Measurements from ENCODE around the gene DRAM2. TPM values are rescaled to one million over a fixed set of nuclear protein-coding genes. Genes with fewer than 3 reads are reported as not detected.

DRAM2 gene
- total and polyA plus RNA-seq, 2 of the 13 experiments (the other 11 are each of a cell fraction or from before 2014, with no cell fraction given): 33.2 to 123 TPM

- TF ChIP-seq NCOA1 (CRISPR knock-in tag; IDR thresholded peaks at IDR 0.05): no peak
- TF ChIP-seq KLF16 (CRISPR knock-in tag; IDR thresholded peaks at IDR 0.05): 0 out of 4 replicates have a peak, but pooled peaks of 1 of the 2 experiments have one; percentile 19
- peak; percentile 80 for TF ChIP-seq UBTF (CRISPR knock-in tag; IDR thresholded peaks at IDR 0.05)
- TF ChIP-seq ZNF646 (CRISPR knock-in tag; IDR thresholded peaks at IDR 0.05): 0 out of 2 replicates have a peak, but pooled peaks have one; percentile 17
- TF ChIP-seq WIZ (CRISPR knock-in tag; IDR thresholded peaks at IDR 0.05): no peak
- peak; percentile 80 for TF ChIP-seq TBX2 (CRISPR knock-in tag; IDR thresholded peaks at IDR 0.05; ENCODE audit: borderline replicate concordance)
- TF ChIP-seq SALL1 (CRISPR knock-in tag; IDR thresholded peaks at IDR 0.05): peak; percentile 58; the same call in 1 of the 2 replicates
- no peak; the same call in none of the 2 replicates for TF ChIP-seq ZNF33B (CRISPR knock-in tag; IDR thresholded peaks at IDR 0.05)
- no peak for TF ChIP-seq PHF5A (CRISPR knock-in tag; IDR thresholded peaks at IDR 0.05; ENCODE audit: low read depth, unreplicated experiment)
- TF ChIP-seq PRPF4 (IDR thresholded peaks at IDR 0.05; ENCODE audit: low read depth, low read length, poor library complexity, severe bottlenecking): no peak
- TF ChIP-seq MEF2D (CRISPR knock-in tag; IDR thresholded peaks at IDR 0.05): peak; percentile 52; the same call in 1 of the 2 replicates
- no peak for TF ChIP-seq RFX5 (IDR thresholded peaks at IDR 0.05; ENCODE audit: low read depth, low read length)
- TF ChIP-seq ZNF230 (CRISPR knock-in tag; IDR thresholded peaks at IDR 0.05): no peak; the same call in 1 of the 2 replicates
- no peak for TF ChIP-seq ZNF101 (CRISPR knock-in tag; IDR thresholded peaks at IDR 0.05; ENCODE audit: borderline replicate concordance, low read depth)
- no peak for TF ChIP-seq ZBTB43 (CRISPR knock-in tag; conservative IDR thresholded peaks at IDR 0.05)
- TF ChIP-seq DDIT3 (CRISPR knock-in tag; IDR thresholded peaks at IDR 0.05): no peak
- no peak for TF ChIP-seq TMF1 (CRISPR knock-in tag; IDR thresholded peaks at IDR 0.05; ENCODE audit: low read depth)
- TF ChIP-seq TARDBP (CRISPR knock-in tag; IDR thresholded peaks at IDR 0.05): 0 out of 2 replicates have a peak, but pooled peaks have one; percentile 43
- 0 out of 2 replicates have a peak, but pooled peaks have one; percentile 40 for TF ChIP-seq MAF1 (CRISPR knock-in tag; IDR thresholded peaks at IDR 0.05; ENCODE audit: borderline replicate concordance)
Observed at GRCh38 chr1:111139956-111140679, at the start of gene DRAM2, which contains the start of gene CEPT1 (continued).
